DND-41 (cell line): ENCODE results near the gene CRY1.

Source experiments
- EZH2 ChIP-seq: IDR thresholded peaks from 3 replicates; pipeline ENCODE4 v1.6.1; 2012; ENCODE audit warnings: borderline replicate concordance, low read depth, mild to moderate bottlenecking, moderate library complexity, low read length, inconsistent platforms; ENCODE audit not compliant: severe bottlenecking
- TF ChIP-seq, protein P1 (sequence below): IDR thresholded peaks from 2 replicates; pipeline ENCODE4 v1.5.1; 2012; ENCODE audit warnings: borderline replicate concordance, low read length, moderate library complexity, mild to moderate bottlenecking; ENCODE audit not compliant: poor library complexity, severe bottlenecking; ENCODE audit errors: extremely low read depth

DNA sequence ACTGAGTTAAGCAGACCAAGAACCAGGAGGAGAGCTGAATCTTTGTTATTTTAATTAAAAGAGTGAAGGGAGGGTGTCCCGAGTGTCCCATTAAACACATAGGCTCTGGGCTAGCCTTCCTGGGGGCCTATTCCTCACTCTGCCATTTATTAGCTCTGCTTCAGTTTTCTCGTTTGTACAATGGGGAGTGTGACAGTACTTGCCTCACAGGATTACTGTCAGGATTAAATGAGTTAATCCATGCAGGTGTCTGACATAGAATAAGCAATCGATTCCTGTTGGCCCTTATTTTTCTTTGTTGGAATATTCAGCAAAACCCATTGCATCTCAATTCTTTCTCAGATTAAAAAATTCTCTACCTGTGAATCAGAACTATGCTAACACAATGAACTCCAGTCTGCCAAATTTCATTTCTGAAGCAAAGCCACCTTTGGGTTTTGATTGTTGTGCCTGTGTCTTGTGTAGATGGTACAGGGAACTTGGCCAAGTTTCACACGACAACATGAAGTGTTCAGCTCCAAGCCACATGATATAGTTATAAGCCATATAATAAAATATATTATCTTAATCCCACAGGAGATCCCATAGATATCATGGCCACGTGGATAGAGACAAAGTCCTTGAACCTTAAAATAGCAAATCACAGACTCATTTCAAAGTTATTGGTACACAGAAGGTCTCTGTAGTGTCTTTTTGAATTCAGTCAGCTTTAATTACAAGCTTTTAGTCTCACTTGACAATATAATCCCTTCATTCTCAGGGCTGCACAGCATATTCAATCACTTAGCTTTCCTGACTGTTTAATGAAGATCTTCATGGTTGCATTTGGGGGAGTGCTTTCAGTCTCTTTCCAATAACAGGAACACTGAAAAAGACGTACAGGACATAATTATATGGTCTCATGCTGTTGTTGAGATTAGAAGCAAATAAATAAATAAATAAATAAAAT, 34.4 kb upstream of the CRY1 start:
- TF ChIP-seq, protein P1, sequence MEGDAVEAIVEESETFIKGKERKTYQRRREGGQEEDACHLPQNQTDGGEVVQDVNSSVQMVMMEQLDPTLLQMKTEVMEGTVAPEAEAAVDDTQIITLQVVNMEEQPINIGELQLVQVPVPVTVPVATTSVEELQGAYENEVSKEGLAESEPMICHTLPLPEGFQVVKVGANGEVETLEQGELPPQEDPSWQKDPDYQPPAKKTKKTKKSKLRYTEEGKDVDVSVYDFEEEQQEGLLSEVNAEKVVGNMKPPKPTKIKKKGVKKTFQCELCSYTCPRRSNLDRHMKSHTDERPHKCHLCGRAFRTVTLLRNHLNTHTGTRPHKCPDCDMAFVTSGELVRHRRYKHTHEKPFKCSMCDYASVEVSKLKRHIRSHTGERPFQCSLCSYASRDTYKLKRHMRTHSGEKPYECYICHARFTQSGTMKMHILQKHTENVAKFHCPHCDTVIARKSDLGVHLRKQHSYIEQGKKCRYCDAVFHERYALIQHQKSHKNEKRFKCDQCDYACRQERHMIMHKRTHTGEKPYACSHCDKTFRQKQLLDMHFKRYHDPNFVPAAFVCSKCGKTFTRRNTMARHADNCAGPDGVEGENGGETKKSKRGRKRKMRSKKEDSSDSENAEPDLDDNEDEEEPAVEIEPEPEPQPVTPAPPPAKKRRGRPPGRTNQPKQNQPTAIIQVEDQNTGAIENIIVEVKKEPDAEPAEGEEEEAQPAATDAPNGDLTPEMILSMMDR: no peak
- no peak for TF ChIP-seq EZH2
